ENCODE results near the gene FAM43A. TPM values are rescaled to one million over a fixed set of nuclear protein-coding genes. Genes with fewer than 3 reads are reported as not detected.

FAM43A gene
- total and polyA plus RNA-seq, 2 of the 8 experiments (the other 6 are each of a cell fraction or from before 2014, with no cell fraction given), result 2.3 to 2.6 TPM

DNA sequence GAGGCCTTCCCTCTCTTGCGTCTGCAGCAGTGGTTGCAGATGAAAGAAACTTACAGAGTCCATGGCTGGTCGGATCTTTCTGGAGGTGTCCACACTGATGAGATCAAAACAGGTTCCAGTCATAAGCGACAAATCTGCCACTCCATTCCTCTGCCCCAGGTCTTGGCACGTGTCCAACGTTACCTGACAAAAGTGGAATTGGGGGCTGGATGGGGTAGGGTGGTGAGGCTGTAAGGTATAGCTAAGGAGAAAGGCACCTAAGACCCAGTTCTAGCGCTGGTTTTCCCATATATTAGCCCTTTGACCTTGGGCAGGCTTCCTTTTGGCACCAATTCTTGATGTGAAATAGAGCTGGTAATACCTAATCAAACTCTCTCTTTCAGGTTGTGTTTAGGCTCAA, 11.0 kb downstream of the FAM43A start:
- Histone ChIP-seq H4K20me1 (replicated peaks in 1 of 2; ENCODE audit: control insufficient read depth in 1 of 2, insufficient read depth in 2 of 2, low read length in 2 of 2) (no peaks in the 10 kb centered on the region), H3K79me1 (ENCODE audit: low read depth, low read length) (no peaks in the 10 kb centered on the region), H2BK20ac (ENCODE audit: low read length) (no peak overlapping the region), H4K8ac (ENCODE audit: extremely low read depth, insufficient read depth, low read length) (no peak overlapping the region), H2BK15ac (ENCODE audit: low read length) (no peak overlapping the region), H3K79me2 (ENCODE audit: control insufficient read depth in 1 of 2, insufficient read depth in 2 of 2, low read length in 2 of 2) (no peaks in the 10 kb centered on the region), H3K4ac (replicated peaks; ENCODE audit: insufficient read length, low read depth, low read length) (no peak overlapping the region), H3K23ac (ENCODE audit: insufficient read length) (no peak overlapping the region), H3K14ac (ENCODE audit: insufficient read length) (no peak overlapping the region), H3K9ac (replicated peaks in 1 of 4; ENCODE audit: extremely low read depth in 1 of 4, low read depth in 3 of 4, low read length in 3 of 4) (no peak overlapping the region), H3K27me3 (replicated peaks in 1 of 4; ENCODE audit: control insufficient read depth in 3 of 4, extremely low read depth in 1 of 4, insufficient read depth in 3 of 4, low read length in 3 of 4) (no peaks in the 10 kb centered on the region), H3K4me1 (replicated peaks in 1 of 4; ENCODE audit: control insufficient read depth in 3 of 4, insufficient read depth in 4 of 4, low read length in 3 of 4) (peaks cover 0 to 4% (median 1%) of the 10 kb centered on the region in 4 experiments; a peak in 2 of 7 replicates), H3K27ac (ENCODE audit: low read depth, low read length) (no peak overlapping the region), H3K4me3 (ENCODE audit: extremely low read depth in 1 of 4, insufficient read depth in 2 of 4, low read depth in 3 of 4, low read length in 4 of 4) (no peak overlapping the region), H2AFZ (ENCODE audit: low read length) (no peak overlapping the region), H3K18ac (ENCODE audit: extremely low read depth, low read length) (no peak overlapping the region), H2AK5ac (ENCODE audit: low read depth, low read length) (no peak overlapping the region), H2BK120ac (replicated peaks; ENCODE audit: low read depth, low read length) (no peak overlapping the region), H3K56ac (replicated peaks; ENCODE audit: insufficient read length, low read depth, low read length) (no peak overlapping the region), H3K9me3 (ENCODE audit: insufficient read depth in 2 of 2, low read depth in 1 of 2, low read length in 1 of 2) (no peaks in the 10 kb centered on the region), H4K5ac (ENCODE audit: insufficient read length, low read depth, low read length) (no peak overlapping the region), H3K23me2 (ENCODE audit: low read depth, low read length) (no peaks in the 10 kb centered on the region), H3K4me2 (ENCODE audit: insufficient read depth in 1 of 2, low read depth in 2 of 2, low read length in 2 of 2) (no peak overlapping the region), H2BK5ac (ENCODE audit: low read depth, low read length) (no peak overlapping the region), H4K91ac (replicated peaks; ENCODE audit: insufficient read length, low read length) (no peak overlapping the region), H2BK12ac (ENCODE audit: low read depth, low read length) (no peak overlapping the region), H3K36me3 (ENCODE audit: control insufficient read depth in 2 of 4, insufficient read depth in 4 of 4, low read length in 3 of 4) (no peaks in the 10 kb centered on the region)
- ChIA-PET CTCF (ENCODE audit: partially characterized antibody) (interaction anchor here (1.0 to 2.1 kb wide), 4 partner anchors 9 to 109 kb away, joined by 3 to 9 read pairs (median 6); no protein-coding TSS in a partner anchor), POLR2A (ENCODE audit: partially characterized antibody) (interaction anchor here (1.4 kb wide), 1 partner anchor 10 kb away, joined by 6 read pairs; no protein-coding TSS in a partner anchor)
- TF ChIP-seq SP1 (IDR thresholded peaks at IDR 0.05; ENCODE audit: low read depth, low read length) (no peak), GABPA (IDR thresholded peaks at IDR 0.05; ENCODE audit: borderline replicate concordance, insufficient read depth, low read length) (no peak), EZH2 (IDR thresholded peaks at IDR 0.05; ENCODE audit: low read depth, low read length, severe bottlenecking) (no peak), CHD2 (IDR thresholded peaks at IDR 0.05; ENCODE audit: low read length) (no peak), MAFK (IDR thresholded peaks at IDR 0.05; ENCODE audit: low read depth, low read length) (no peak), SIRT6 (IDR thresholded peaks at IDR 0.05; ENCODE audit: low read length) (no peak), RAD21 (IDR thresholded peaks at IDR 0.05 in 1 of 2, conservative IDR thresholded peaks at IDR 0.05 in 1 of 2; ENCODE audit: low read depth in 2 of 2, low read length in 2 of 2) (no peak), CBX8 (IDR thresholded peaks at IDR 0.05; ENCODE audit: borderline replicate concordance, low read depth, low read length) (no peak), NANOG (IDR thresholded peaks at IDR 0.05; ENCODE audit: insufficient read depth, low read depth, low read length, poor library complexity, severe bottlenecking) (no peak), CBX5 (IDR thresholded peaks at IDR 0.05; ENCODE audit: low read depth, low read length) (no peak), JUND (IDR thresholded peaks at IDR 0.05; ENCODE audit: low read length) (no peak)
- TF ChIP-seq, protein P1, sequence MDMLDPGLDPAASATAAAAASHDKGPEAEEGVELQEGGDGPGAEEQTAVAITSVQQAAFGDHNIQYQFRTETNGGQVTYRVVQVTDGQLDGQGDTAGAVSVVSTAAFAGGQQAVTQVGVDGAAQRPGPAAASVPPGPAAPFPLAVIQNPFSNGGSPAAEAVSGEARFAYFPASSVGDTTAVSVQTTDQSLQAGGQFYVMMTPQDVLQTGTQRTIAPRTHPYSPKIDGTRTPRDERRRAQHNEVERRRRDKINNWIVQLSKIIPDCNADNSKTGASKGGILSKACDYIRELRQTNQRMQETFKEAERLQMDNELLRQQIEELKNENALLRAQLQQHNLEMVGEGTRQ (IDR thresholded peaks at IDR 0.05; ENCODE audit: low read length), result no peak
- WGBS, 2 experiments (ENCODE audit: extremely low coverage in 1 of 2, insufficient coverage in 1 of 2, insufficient read length in 1 of 2, insufficient replicate concordance in 2 of 2, low coverage in 1 of 2, low lambda C conversion rate in 2 of 2, missing lambda C conversion rate in 1 of 2), result 91% methylated on average over 6 of the region's 6 CpGs; no CpG with 5 or more reads in 1 of the 2 experiments
- FAIRE-seq (no peak), DNase-seq (ENCODE audit: low read depth in 1 of 2, low spot score in 2 of 2) (no peak)
